Stomach smooth muscle (tissue), 2 donors: ENCODE measurements around the gene BCL11A.

ENCODE experiments used
- H3K27ac ChIP-seq: one replicate; pipeline ENCODE4 v1.7.0; 2013; ENCODE audit warnings: mild to moderate bottlenecking, low read length, inconsistent platforms
- H3K27me3 ChIP-seq, 2 donors: one replicate each; pipeline ENCODE4 v1.7.0; 2013; ENCODE audit warnings: low read length in 2 of 2; ENCODE audit not compliant: insufficient read depth in 2 of 2, control insufficient read depth in 1 of 2
- H3K36me3 ChIP-seq, 2 donors: one replicate each; pipeline ENCODE4 v1.7.0; 2013; ENCODE audit warnings: low read length in 2 of 2; ENCODE audit not compliant: control insufficient read depth in 2 of 2, insufficient read depth in 2 of 2
- H3K4me1 ChIP-seq: one replicate; pipeline ENCODE4 v1.7.0; 2013; ENCODE audit warnings: low read length; ENCODE audit not compliant: control insufficient read depth, insufficient read depth
- H3K4me3 ChIP-seq, 2 donors: one replicate each; pipeline ENCODE4 v1.7.0; 2013; ENCODE audit warnings: low read length in 2 of 2
- H3K9ac ChIP-seq, 2 donors: one replicate each; pipeline ENCODE4 v1.7.0; 2013; ENCODE audit warnings: low read length in 2 of 2, mild to moderate bottlenecking in 1 of 2
- H3K9me3 ChIP-seq, 2 donors: one replicate each; pipeline ENCODE4 v1.7.0; 2013; ENCODE audit warnings: low read length in 2 of 2; ENCODE audit not compliant: control insufficient read depth in 2 of 2
- donor health status: healthy.
- donor health status: Pancreatic carcinoma.

The BCL11A gene

DNA sequence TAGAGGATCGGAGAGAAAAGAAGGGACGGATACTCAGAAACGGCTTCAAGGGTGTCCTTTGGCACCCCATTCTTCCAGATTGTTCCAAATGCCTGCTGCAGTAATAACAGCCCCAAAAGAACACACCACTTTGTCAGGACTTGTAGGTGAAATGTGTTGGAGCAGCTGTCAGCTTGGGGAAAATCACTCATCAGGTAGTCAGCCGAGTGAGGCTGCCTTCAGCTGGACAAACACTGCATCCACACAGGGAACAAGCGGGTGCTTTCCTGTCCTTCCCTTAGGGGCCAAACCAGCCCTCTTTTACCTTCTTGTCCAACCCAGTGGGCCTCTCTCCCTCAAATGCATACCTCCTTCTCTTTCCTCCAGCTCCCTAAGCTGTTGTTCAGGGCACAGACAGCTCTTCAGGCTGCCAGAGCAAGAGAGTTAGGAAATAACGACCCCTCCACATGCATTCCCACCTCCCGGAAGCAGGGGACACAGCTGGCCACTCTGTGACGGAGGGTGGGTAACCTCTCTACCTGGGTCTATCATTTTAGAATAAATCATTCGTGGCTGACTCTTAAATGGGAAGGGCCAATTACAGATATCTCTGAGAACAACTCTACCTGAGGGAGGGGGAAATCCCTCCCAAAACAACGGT lies 48.1 kb downstream of the BCL11A start:
- Histone ChIP-seq H3K9me3 (no peaks in the 10 kb centered on the region), H3K27me3 (no peaks in the 10 kb centered on the region), H3K4me3 (no peak overlapping the region), H3K36me3 (no peaks in the 10 kb centered on the region), H3K27ac (peak overlapping the region; percentile 18), H3K9ac (no peak overlapping the region), H3K4me1 (peaks cover 35% of the 10 kb centered on the region)

DNA sequence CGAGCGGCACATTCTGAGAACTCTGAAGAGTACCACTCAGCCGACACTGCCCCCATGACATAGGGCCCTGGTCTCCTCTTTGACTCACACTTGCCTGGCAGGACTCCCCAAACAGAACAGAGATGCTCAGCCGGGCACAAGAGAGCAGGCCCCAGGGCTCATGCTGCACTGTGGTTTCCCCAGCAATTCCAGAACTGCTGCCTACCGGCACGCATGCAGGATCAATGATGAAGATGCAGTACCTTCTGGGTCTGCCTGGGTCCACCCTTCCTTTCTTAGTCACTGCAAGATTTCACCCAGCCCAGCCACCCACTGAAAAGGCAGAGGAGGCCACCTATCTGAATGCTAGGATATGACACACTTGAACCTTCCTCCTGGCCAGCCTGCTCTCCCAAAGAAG lies 49.4 kb downstream of the BCL11A start:
- H3K9me3 ChIP-seq, result no peaks in the 10 kb centered on the region
- no peak overlapping the region for H3K4me3 ChIP-seq
- H3K27me3 ChIP-seq, result no peaks in the 10 kb centered on the region
- H3K27ac ChIP-seq, result peak overlapping the region; percentile 31
- H3K9ac ChIP-seq, result no peak overlapping the region
- H3K36me3 ChIP-seq, result no peaks in the 10 kb centered on the region
- H3K4me1 ChIP-seq, result peaks cover 41% of the 10 kb centered on the region

DNA sequence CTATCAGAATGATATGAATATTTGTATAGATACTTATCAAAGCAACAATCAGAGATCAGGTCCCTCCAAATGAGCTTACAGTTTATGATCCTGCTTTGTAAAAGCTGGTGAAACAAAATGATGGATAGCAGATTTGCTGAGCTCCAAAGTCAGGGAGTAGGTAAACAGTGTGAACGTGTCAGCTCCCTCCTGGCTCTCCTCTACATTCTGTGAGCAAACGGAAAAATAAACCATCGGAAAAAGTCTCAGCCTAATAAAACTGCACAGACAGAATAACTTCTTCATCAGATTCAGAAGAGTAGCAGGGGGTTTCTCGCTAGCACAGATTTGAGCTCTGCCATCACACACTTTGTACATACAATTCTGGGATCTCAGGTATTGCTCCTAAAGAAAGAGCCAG lies 51.3 kb downstream of the BCL11A start:
- Histone ChIP-seq H3K27ac (no peak overlapping the region), H3K27me3 (no peaks in the 10 kb centered on the region)

DNA sequence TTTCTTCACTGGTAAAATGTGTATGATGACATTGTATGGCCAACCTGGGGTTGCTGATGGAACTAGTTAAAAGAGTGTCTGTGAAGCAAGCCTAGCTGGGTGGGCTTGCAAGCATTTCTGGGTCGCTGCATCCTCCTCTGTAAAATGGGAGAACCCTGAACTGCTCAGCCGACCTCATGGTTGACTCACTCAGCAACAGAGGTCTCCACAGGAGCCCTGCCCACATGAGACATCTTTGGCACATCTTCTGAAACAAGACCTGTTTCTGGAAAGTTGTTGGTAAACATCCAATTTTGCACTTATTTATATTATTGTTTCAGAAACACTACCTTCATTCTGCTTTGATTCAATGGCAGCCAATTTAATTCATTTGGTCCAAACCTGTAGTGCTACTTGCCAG lies 52.6 kb downstream of the BCL11A start:
- no peak overlapping the region for H3K9ac ChIP-seq
- no peak overlapping the region for H3K4me3 ChIP-seq
- no peaks in the 10 kb centered on the region for H3K36me3 ChIP-seq
- H3K27me3 ChIP-seq, result no peaks in the 10 kb centered on the region
- no peak overlapping the region for H3K27ac ChIP-seq
- H3K9me3 ChIP-seq, result no peaks in the 10 kb centered on the region
- H3K4me1 ChIP-seq, result peaks cover 32% of the 10 kb centered on the region

More for the DNA sequence above, 51.3 kb downstream of the BCL11A start:
- Histone ChIP-seq H3K9me3 (no peaks in the 10 kb centered on the region), H3K36me3 (no peaks in the 10 kb centered on the region), H3K9ac (no peak overlapping the region), H3K4me3 (no peak overlapping the region), H3K4me1 (peaks cover 33% of the 10 kb centered on the region)

DNA sequence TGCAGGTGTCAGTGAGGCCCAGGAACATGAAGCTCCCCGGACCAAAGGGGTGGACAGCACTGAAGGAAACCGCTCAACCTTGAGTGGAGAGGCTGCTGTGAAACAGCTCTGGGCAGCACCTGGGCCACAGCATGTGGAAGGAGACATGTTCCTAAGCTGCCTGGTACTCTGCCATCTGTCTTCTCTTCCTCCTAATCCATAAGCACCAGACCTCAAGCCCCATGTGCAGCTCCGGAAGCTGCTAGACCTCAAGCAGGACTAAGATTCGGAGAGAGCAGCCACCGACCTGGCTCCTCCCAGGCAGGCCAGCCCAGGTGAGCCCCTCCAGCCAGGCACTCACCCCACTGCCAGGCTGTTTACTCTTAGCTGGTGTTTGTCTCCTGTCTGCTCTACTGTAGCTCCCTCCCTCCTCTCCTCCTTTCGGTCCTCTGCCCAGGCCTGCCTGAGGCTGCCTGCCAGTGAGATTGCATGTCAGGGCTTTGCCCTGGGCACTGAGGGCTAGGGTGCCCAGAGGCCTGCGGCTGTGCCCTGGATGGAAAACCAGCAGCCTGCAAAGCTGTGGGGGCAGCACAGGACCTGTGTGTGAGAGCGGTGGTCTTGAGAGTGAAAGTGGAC lies 53.7 kb downstream of the BCL11A start:
- no peaks in the 10 kb centered on the region for H3K36me3 ChIP-seq
- H3K4me1 ChIP-seq, result peaks cover 29% of the 10 kb centered on the region
- no peak overlapping the region for H3K9ac ChIP-seq
- no peaks in the 10 kb centered on the region for H3K9me3 ChIP-seq
- H3K27ac ChIP-seq, result no peak overlapping the region
- H3K27me3 ChIP-seq, result no peaks in the 10 kb centered on the region
- no peak overlapping the region for H3K4me3 ChIP-seq

DNA sequence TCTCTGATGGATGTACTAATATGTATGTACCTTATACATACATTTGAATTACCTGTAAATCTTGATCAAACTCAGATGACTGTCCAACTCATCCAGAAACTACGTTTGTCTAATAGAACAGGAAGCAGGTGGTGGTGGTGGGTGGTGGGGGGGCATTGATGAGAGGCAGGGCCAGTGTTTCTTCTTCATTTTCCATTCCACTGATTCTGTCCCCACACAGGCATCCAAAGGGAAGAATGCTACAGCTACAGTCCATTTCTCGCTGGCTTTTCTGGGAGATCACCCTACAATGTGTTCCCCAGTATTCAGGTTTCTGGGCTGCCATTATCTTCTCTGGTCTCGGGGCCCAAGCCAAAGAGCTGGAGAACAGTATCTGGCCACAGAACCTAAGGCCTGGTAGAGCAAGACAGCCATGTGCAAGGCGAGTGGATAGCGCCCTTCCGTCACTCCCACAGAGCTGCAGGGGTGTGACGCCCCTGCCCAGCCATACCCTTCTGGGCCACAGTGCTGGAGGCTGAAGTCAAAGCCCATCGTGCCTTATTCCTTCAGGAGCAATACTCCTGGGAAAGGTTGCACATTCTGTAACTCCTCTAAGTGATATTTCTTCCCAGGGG lies 54.5 kb downstream of the BCL11A start:
- Histone ChIP-seq H3K27ac (no peak overlapping the region), H3K4me3 (no peak overlapping the region), H3K9ac (no peak overlapping the region), H3K36me3 (no peaks in the 10 kb centered on the region), H3K4me1 (peaks cover 29% of the 10 kb centered on the region), H3K9me3 (no peaks in the 10 kb centered on the region), H3K27me3 (no peaks in the 10 kb centered on the region)

DNA sequence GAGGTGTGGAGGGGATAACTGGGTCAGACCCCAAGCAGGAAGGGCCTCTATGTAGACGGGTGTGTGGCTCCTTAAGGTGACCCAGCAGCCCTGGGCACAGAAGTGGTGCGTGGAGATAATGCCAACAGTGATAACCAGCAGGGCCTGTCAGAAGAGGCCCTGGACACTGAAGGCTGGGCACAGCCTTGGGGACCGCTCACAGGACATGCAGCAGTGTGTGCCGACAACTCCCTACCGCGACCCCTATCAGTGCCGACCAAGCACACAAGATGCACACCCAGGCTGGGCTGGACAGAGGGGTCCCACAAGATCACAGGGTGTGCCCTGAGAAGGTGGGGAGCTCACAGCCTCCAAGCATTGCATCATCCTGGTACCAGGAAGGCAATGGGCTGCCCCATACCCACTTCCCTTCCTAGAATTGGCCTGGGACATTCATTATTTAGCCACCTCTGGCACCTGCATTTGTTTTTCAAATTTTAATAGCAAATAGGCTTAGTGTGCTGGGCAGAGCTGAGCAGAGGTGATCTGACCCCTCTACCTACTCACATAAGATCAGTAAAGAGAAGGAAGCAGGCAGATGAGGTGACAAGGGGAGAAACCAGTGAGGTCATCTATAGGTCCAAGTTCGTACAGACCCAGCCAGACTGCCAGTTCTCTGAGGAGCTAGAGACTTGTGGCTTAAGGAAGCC lies 55.2 kb downstream of the BCL11A start:
- Histone ChIP-seq H3K9me3 (no peaks in the 10 kb centered on the region), H3K4me1 (peaks cover 28% of the 10 kb centered on the region), H3K27me3 (no peaks in the 10 kb centered on the region), H3K27ac (no peak overlapping the region), H3K4me3 (no peak overlapping the region), H3K9ac (no peak overlapping the region), H3K36me3 (no peaks in the 10 kb centered on the region)

DNA sequence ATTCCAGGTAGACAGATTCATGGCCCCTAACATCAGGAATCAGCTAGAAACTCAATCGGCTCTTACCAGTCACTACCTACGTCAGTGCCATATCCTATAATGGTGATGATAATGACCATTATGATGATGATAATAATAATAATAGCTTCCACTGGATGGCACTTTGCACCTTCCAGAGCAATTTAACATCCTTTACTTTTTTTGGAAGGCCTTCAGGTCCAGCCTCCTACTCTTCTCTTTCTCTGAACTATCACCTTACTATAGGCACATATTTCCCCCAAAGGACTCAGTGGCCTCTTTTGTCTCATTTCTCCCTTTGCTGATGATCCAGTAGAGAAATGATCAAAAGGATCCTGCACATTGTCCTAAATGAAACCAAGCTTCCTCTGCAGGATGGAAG lies 56.0 kb downstream of the BCL11A start:
- Histone ChIP-seq H3K27ac (no peak overlapping the region), H3K9ac (no peak overlapping the region), H3K4me1 (peaks cover 21% of the 10 kb centered on the region), H3K4me3 (no peak overlapping the region), H3K9me3 (no peaks in the 10 kb centered on the region), H3K36me3 (no peaks in the 10 kb centered on the region), H3K27me3 (no peaks in the 10 kb centered on the region)

DNA sequence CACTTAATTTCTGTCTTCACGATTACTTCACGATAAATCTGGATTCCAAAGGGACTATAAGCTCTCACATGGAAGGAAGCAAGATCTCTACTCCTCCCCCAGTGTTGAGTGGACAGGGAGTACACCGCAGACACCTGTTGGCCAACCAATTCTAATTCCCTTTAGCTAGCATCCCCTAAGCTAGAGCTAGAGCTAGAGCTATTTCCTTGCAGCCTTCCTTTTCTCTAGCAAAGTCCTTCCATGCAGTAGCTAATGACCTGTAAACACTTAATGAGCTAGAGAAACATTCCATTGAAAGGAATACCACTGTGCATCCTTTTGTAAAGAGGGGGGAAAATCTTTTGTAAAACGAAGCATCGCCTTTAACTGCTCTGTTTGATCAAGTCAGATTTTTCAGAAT lies 56.5 kb downstream of the BCL11A start:
- no peak overlapping the region for H3K27ac ChIP-seq
- H3K4me3 ChIP-seq, result no peak overlapping the region
- no peak overlapping the region for H3K9ac ChIP-seq
- peaks cover 18% of the 10 kb centered on the region for H3K4me1 ChIP-seq
- H3K36me3 ChIP-seq, result no peaks in the 10 kb centered on the region
- no peaks in the 10 kb centered on the region for H3K27me3 ChIP-seq
- no peaks in the 10 kb centered on the region for H3K9me3 ChIP-seq

DNA sequence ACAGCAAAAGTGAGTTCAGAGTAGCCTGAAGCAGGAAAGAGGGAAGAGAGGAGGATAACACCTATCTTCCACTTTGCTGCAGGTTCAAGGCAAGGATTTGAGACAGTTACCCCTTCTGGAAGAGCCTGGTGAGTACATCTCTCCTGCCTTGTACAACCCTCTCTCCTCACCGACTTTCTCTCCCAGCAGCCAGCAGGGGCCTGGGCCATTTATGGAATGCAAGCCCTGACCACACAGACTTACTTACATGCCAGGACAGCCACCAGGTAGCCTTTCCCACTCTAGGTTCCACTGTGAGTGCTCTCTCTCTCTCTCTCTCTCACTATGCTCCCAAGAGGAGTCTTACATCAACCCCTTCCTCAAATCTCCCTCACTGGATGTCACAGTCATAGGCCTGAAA lies 57.0 kb downstream of the BCL11A start:
- no peak overlapping the region for H3K4me3 ChIP-seq
- no peaks in the 10 kb centered on the region for H3K36me3 ChIP-seq
- H3K9me3 ChIP-seq, result no peaks in the 10 kb centered on the region
- H3K27me3 ChIP-seq, result no peaks in the 10 kb centered on the region
- peaks cover 17% of the 10 kb centered on the region for H3K4me1 ChIP-seq
- no peak overlapping the region for H3K9ac ChIP-seq
- no peak overlapping the region for H3K27ac ChIP-seq
